ENCODE measurements around the gene RAB20.

- TF ChIP-seq, protein P1, sequence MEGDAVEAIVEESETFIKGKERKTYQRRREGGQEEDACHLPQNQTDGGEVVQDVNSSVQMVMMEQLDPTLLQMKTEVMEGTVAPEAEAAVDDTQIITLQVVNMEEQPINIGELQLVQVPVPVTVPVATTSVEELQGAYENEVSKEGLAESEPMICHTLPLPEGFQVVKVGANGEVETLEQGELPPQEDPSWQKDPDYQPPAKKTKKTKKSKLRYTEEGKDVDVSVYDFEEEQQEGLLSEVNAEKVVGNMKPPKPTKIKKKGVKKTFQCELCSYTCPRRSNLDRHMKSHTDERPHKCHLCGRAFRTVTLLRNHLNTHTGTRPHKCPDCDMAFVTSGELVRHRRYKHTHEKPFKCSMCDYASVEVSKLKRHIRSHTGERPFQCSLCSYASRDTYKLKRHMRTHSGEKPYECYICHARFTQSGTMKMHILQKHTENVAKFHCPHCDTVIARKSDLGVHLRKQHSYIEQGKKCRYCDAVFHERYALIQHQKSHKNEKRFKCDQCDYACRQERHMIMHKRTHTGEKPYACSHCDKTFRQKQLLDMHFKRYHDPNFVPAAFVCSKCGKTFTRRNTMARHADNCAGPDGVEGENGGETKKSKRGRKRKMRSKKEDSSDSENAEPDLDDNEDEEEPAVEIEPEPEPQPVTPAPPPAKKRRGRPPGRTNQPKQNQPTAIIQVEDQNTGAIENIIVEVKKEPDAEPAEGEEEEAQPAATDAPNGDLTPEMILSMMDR (conservative IDR thresholded peaks at IDR 0.05): no peak
- no peak for TF ChIP-seq ZFX (IDR thresholded peaks at IDR 0.05)
These were observed 39.5 kb upstream of the RAB20 start for GRCh38 chr13:110600980-110601379.

Data from C4-2B (cell line).